GM21381 (cell line): ENCODE data around the gene DYNAP.

Experiments
- ATAC-seq: cut with Tn5 transposase; IDR thresholded peaks from one replicate; pipeline ENCODE4 v1.9.1; 2021; ENCODE audit warnings: mild to moderate bottlenecking, moderate library complexity; ENCODE audit not compliant: unreplicated experiment

DYNAP gene

GRCh38 chr18:54590945-54591344 is at the start of gene DYNAP:
Gene DYNAP, plus strand, starts transcription at chr18:54591245. Its CDS starts 38 bp downstream, at chr18:54591283.
- no peak for ATAC-seq

GRCh38 chr18:54551590-54551989 is 39.5 kb upstream of the DYNAP start:
- no peak for ATAC-seq

- ATAC-seq, result no peak
These were observed 35.8 kb upstream of the DYNAP start for GRCh38 chr18:54555286-54555685.

GRCh38 chr18:54555996-54556395 is 35.0 kb upstream of the DYNAP start:
- ATAC-seq, result no peak

GRCh38 chr18:54557958-54558357 is 33.1 kb upstream of the DYNAP start:
- ATAC-seq, result no peak

- no peak for ATAC-seq
These were observed 32.1 kb upstream of the DYNAP start for GRCh38 chr18:54558609-54559585.

- no peak for ATAC-seq
These were observed 29.3 kb upstream of the DYNAP start for GRCh38 chr18:54561706-54562267.

- no peak for ATAC-seq
These were observed 10.8 kb upstream of the DYNAP start for GRCh38 chr18:54580202-54580729.

- no peak for ATAC-seq
These were observed 7.0 kb upstream of the DYNAP start for GRCh38 chr18:54584065-54584464.

GRCh38 chr18:54585743-54586142 is 5.3 kb upstream of the DYNAP start:
- no peak for ATAC-seq

- ATAC-seq, result no peak
These were observed 13.2 kb downstream of the DYNAP start for GRCh38 chr18:54604211-54604610.

- ATAC-seq, result no peak
These were observed 15.8 kb downstream of the DYNAP start for GRCh38 chr18:54606835-54607212.

GRCh38 chr18:54607213-54608027 is 16.4 kb downstream of the DYNAP start:
- no peak for ATAC-seq

- ATAC-seq, result no peak
These were observed 17.1 kb downstream of the DYNAP start for GRCh38 chr18:54608028-54608642.

- ATAC-seq, result no peak
These were observed 20.8 kb downstream of the DYNAP start for GRCh38 chr18:54611816-54612215.

GRCh38 chr18:54612237-54612636 is 21.2 kb downstream of the DYNAP start:
- ATAC-seq, result no peak

GRCh38 chr18:54613174-54613573 is 22.1 kb downstream of the DYNAP start:
- ATAC-seq, result no peak

- ATAC-seq, result peak; percentile 78
These were observed 25.3 kb downstream of the DYNAP start for GRCh38 chr18:54616220-54616848.

GRCh38 chr18:54622084-54622483 is 31.0 kb downstream of the DYNAP start:
- no peak for ATAC-seq

GRCh38 chr18:54626779-54627178 is 35.7 kb downstream of the DYNAP start:
- no peak for ATAC-seq
